GM12878 (cell line): Measurements from ENCODE around the gene LRCH2. TPM values are rescaled to one million over a fixed set of nuclear protein-coding genes. Genes with fewer than 3 reads are reported as not detected.

Experiments used
- ATAC-seq: fragments of 200-7000 bp; cut with Tn5 transposase; 3 replicates; pipeline ENCODE4 v1.9.1; 2020; ENCODE audit warnings: mild to moderate bottlenecking, moderate library complexity
- BruUV-seq: library from RNA; stranded (reverse); fragments of 400-500 nt; replicated peaks from 2 replicates; lab custom pipeline; 2021; lab: Mats Ljungman, UMichigan
- CTCF ChIA-PET: fragments of 300-600 bp; sonication (Branson Sonifier 250); formaldehyde crosslinking; extraction: SDS; loops from one replicate; lab custom pipeline; 2021; ENCODE audit warnings: inconsistent platforms; lab: Yijun Ruan, JAX
- POLR2A ChIA-PET: fragments of 350-600 bp; formaldehyde crosslinking; extraction: SDS; loops from one replicate; lab custom pipeline; 2021; ENCODE audit warnings: inconsistent platforms; lab: Charles Lee
- RAD21 ChIA-PET: fragments of 300-600 bp; sonication (Branson Sonifier 250); formaldehyde crosslinking; loops from one replicate; lab custom pipeline; 2023; ENCODE audit warnings: antibody characterized with exemption; ENCODE audit not compliant: unreplicated experiment; lab: Charles Lee
- SMC1A ChIA-PET: fragments of 300-600 bp; sonication (Branson Sonifier 250); formaldehyde crosslinking; loops from one replicate; lab custom pipeline; 2023; ENCODE audit not compliant: unreplicated experiment, uncharacterized antibody; lab: Charles Lee
- DNase-seq: peaks from one replicate; pipeline ENCODE4 v3.0.0-alpha.2; 2011; ENCODE audit warnings: low read depth, low spot score
- FAIRE-seq: peaks from 3 replicates; lab custom pipeline; 2011; peaks lifted over from hg19 to GRCh38; lab: Jason Lieb, UNC
- H2AFZ ChIP-seq: 2 replicates; pipeline ENCODE4 v1.6.0; 2011; ENCODE audit warnings: low read depth, low read length, control low read depth; ENCODE audit not compliant: control insufficient read depth
- H3K27ac ChIP-seq: 2 replicates; pipeline ENCODE4 v1.5.1; 2011; ENCODE audit warnings: control low read depth; ENCODE audit not compliant: control insufficient read depth, insufficient read depth
- H3K27me3 ChIP-seq, 2 experiments: replicated peaks in 1 of 2; 2 replicates each; pipeline versions ENCODE4 v1.6.0 to v1.6.1; 2011; ENCODE audit warnings: low read length in 1 of 2; ENCODE audit not compliant: control insufficient read depth in 2 of 2, insufficient read depth in 2 of 2
- H3K36me3 ChIP-seq, 2 experiments: 2 replicates each; pipeline ENCODE4 v1.5.1; 2011; ENCODE audit warnings: low read length in 1 of 2; ENCODE audit not compliant: control insufficient read depth in 2 of 2, insufficient read depth in 2 of 2
- H3K4me1 ChIP-seq: 2 replicates; pipeline ENCODE4 v1.6.1; 2011; ENCODE audit warnings: mild to moderate bottlenecking, low read length, moderate library complexity, mixed read lengths; ENCODE audit not compliant: control insufficient read depth, insufficient read depth
- H3K4me2 ChIP-seq: 2 replicates; pipeline ENCODE4 v1.6.0; 2011; ENCODE audit warnings: control low read depth; ENCODE audit not compliant: control insufficient read depth, insufficient read depth
- H3K4me3 ChIP-seq: fragments of 200-600 bp; sonication (generic); 2 replicates; pipeline ENCODE4 v1.5.1; 2016
- H3K79me2 ChIP-seq: 2 replicates; pipeline ENCODE4 v1.6.0; 2011; ENCODE audit warnings: low read length; ENCODE audit not compliant: control insufficient read depth, insufficient read depth
- H3K9ac ChIP-seq: 2 replicates; pipeline ENCODE4 v1.8.0; 2011; ENCODE audit warnings: low read length, control low read depth, mixed read lengths; ENCODE audit not compliant: control insufficient read depth, insufficient read depth
- H3K9me3 ChIP-seq: replicated peaks from 3 replicates; pipeline ENCODE4 v1.5.1; 2011; ENCODE audit warnings: mild to moderate bottlenecking, low read length; ENCODE audit not compliant: control insufficient read depth, insufficient read depth
- H4K20me1 ChIP-seq: 2 replicates; pipeline ENCODE4 v1.6.0; 2011; ENCODE audit not compliant: control insufficient read depth, insufficient read depth
- ATF7 ChIP-seq: fragments of 450-650 bp; IDR thresholded peaks from 2 replicates; pipeline ENCODE4 v1.6.1; 2016; ENCODE audit warnings: low read depth, mild to moderate bottlenecking
- CBX5 ChIP-seq: sonication (generic); IDR thresholded peaks from 2 replicates; pipeline ENCODE4 v1.6.1; 2016; ENCODE audit warnings: low read depth, moderate library complexity, mild to moderate bottlenecking, inconsistent platforms
- CTCF ChIP-seq, 3 experiments: IDR thresholded peaks in 2 of 3; conservative IDR thresholded peaks in 1 of 3; 2 replicates each; pipeline ENCODE4 v1.5.1; 2011; ENCODE audit warnings: low read depth in 3 of 3, low read length in 3 of 3, mild to moderate bottlenecking in 3 of 3, control low read depth in 2 of 3, moderate library complexity in 2 of 3, inconsistent platforms in 1 of 3, mixed read lengths in 1 of 3; ENCODE audit not compliant: control insufficient read depth in 2 of 3, insufficient read depth in 1 of 3; ENCODE audit errors: extremely low read depth in 1 of 3
- E2F4 ChIP-seq: IDR thresholded peaks from 2 replicates; pipeline ENCODE4 v1.6.1; 2012; ENCODE audit warnings: low read depth, low read length, improper control_type of control experiment
- HSF1 ChIP-seq: fragments of 150-350 bp; IDR thresholded peaks from 2 replicates; pipeline ENCODE4 v1.6.1; 2014; ENCODE audit warnings: mild to moderate bottlenecking, low read depth, low read length
- NR2F1 ChIP-seq: fragments of 450-650 bp; conservative IDR thresholded peaks from 2 replicates; pipeline ENCODE4 v1.6.1; 2017; ENCODE audit warnings: mild to moderate bottlenecking
- PAX5 ChIP-seq: IDR thresholded peaks from 2 replicates; pipeline ENCODE4 v1.6.1; 2011; ENCODE audit warnings: low read depth, low read length, borderline replicate concordance
- POU2F2 ChIP-seq: IDR thresholded peaks from 3 replicates; pipeline ENCODE4 v1.6.1; 2011; ENCODE audit warnings: low read depth, mild to moderate bottlenecking, low read length, borderline replicate concordance
- RAD21 ChIP-seq: IDR thresholded peaks from 2 replicates; pipeline ENCODE4 v1.6.1; 2011; ENCODE audit warnings: mild to moderate bottlenecking, low read depth, low read length, moderate library complexity; ENCODE audit not compliant: insufficient read depth
- USF1 ChIP-seq: IDR thresholded peaks from 2 replicates; pipeline ENCODE4 v1.6.1; 2011; ENCODE audit warnings: borderline replicate concordance, low read depth, mild to moderate bottlenecking, moderate library complexity, mixed read lengths, low read length; ENCODE audit not compliant: insufficient read depth; ENCODE audit errors: extremely low read length
- YY1 ChIP-seq: IDR thresholded peaks from 2 replicates; pipeline ENCODE4 v1.6.1; 2011; ENCODE audit warnings: low read depth, mild to moderate bottlenecking, low read length
- ZBTB11 ChIP-seq: fragments of 450-650 bp; formaldehyde crosslinking; IDR thresholded peaks from 2 replicates; pipeline ENCODE4 v1.5.0; 2022; ENCODE audit warnings: mild to moderate bottlenecking, missing genetic modification characterization
- WGBS: methylation state at CpG from one replicate; pipeline ENCODE4 v1.1.6; 2016; ENCODE audit warnings: low lambda C conversion rate; ENCODE audit not compliant: insufficient replicate concordance, insufficient coverage; ENCODE audit errors: missing lambda C conversion rate; 5-methylcytosine and 5-hydroxymethylcytosine counted together
- in situ Hi-C: fragments of 300-500 bp; cut with MboI; formaldehyde crosslinking; loops from 9 replicates; pipeline ENCODE4 v1.14.3; 2018; ENCODE audit warnings: mixed read lengths
- intact Hi-C: fragments of 100-400 bp; cut with micrococcal nuclease; formaldehyde crosslinking; loops from one replicate; pipeline ENCODE4 v1.14.2; 2022; ENCODE audit not compliant: unreplicated experiment
- polyA plus RNA-seq, 11 experiments: library from polyadenylated mRNA; depleted of rRNA in 4 of 11; unstranded in 6 of 11; stranded (reverse) in 5 of 11; fragments of >200 nt; fragmentation: Nextera tagmentation in 4 of 11; fragmentation: Illumina TruSeq in 1 of 11; extraction: Ambion mirVana in 4 of 11; extraction: Trizol in 1 of 11; gene quantifications; 1 replicate in 1 of 11; 2 replicates in 10 of 11; pipeline versions ENCODE4 v1.2.1 to v1.2.3, GENCODE V29; 2011 to 2016; ENCODE audit warnings: inconsistent platforms in 2 of 11, missing spikeins in 2 of 11, low read depth in 1 of 11
- total RNA-seq, 4 experiments: library from RNA; depleted of rRNA in 3 of 4; stranded (reverse); fragments of >200 nt in 3 of 4; fragmentation: Illumina TruSeq in 1 of 4; extraction: Trizol in 1 of 4; gene quantifications; 2 replicates each; pipeline versions ENCODE4 v1.2.1 to v1.2.3, GENCODE V29; 2013 to 2021

LRCH2 gene
- total and polyA plus RNA-seq, 10 of the 15 experiments (the other 5 are each of a cell fraction or from before 2014, with no cell fraction given), result 0.01 to 0.10 (median 0.03) TPM; not detected in 7

GRCh38 chrX:115268421-115268820, 34.5 kb upstream of the LRCH2 start:
- WGBS, result 2% methylated on average over 3 of the region's 3 CpGs
- H2AFZ ChIP-seq, result no peak overlapping the region
- FAIRE-seq (peak; percentile 66), ATAC-seq (peak; percentile 72), DNase-seq (no peak)
- ChIA-PET RAD21 (no interaction called here), SMC1A (interaction anchor here (1.2 to 1.5 kb wide), 3 partner anchors 11 to 377 kb away, joined by 3 to 4 read pairs (median 4); no protein-coding TSS in a partner anchor), POLR2A (no interaction called here), CTCF (interaction anchor here (0.8 to 1.3 kb wide), 2 partner anchors 23 to 47 kb away, joined by 3 read pairs; no protein-coding TSS in a partner anchor)
- no peak for TF ChIP-seq POU2F2
- TF ChIP-seq YY1, result no peak
- TF ChIP-seq RAD21, result peak; percentile 15; the same call in 1 of the 2 replicates
- no peak for TF ChIP-seq ATF7
- TF ChIP-seq PAX5, result no peak
- TF ChIP-seq HSF1, result no peak
- no peak for TF ChIP-seq ZBTB11 (CRISPR knock-in tag)
- no peak for TF ChIP-seq USF1
- no peak for TF ChIP-seq NR2F1
- TF ChIP-seq E2F4, result no peak
- TF ChIP-seq CBX5, result no peak
- TF ChIP-seq CTCF (IDR thresholded peaks at IDR 0.05 in 2 of 3, conservative IDR thresholded peaks at IDR 0.05 in 1 of 3; ENCODE audit: control insufficient read depth in 2 of 3, extremely low read depth in 1 of 3, insufficient read depth in 1 of 3, low read depth in 3 of 3, low read length in 3 of 3), result peak; percentile 21 to 36 (median 23); a peak in 2 of 6 replicates
- no peaks in the 10 kb centered on the region for H3K36me3 ChIP-seq
- BruUV-seq, result no TSS peak
- H3K27me3 ChIP-seq, result no peaks in the 10 kb centered on the region
- no peaks in the 10 kb centered on the region for H3K79me2 ChIP-seq
- no peak overlapping the region for H3K27ac ChIP-seq
- no peak overlapping the region for H3K9ac ChIP-seq
- H3K9me3 ChIP-seq, result no peaks in the 10 kb centered on the region
- in situ Hi-C loops (no loop called here), intact Hi-C loops (loop anchor here (1.0 kb wide), 1 partner anchor 41 kb away; no protein-coding TSS in a partner anchor)
- no peaks in the 10 kb centered on the region for H3K4me1 ChIP-seq
- no peak overlapping the region for H3K4me2 ChIP-seq
- H4K20me1 ChIP-seq, result no peaks in the 10 kb centered on the region
- H3K4me3 ChIP-seq, result no peak overlapping the region
